WI38 (cell line): ENCODE data around the gene GART.

Source experiments
- H3K4me3 ChIP-seq: 2 replicates; pipeline ENCODE4 v1.5.1; 2011; ENCODE audit warnings: low read depth, mild to moderate bottlenecking, control low read depth, low read length
- CTCF ChIP-seq: IDR thresholded peaks from 2 replicates; pipeline ENCODE4 v1.5.1; 2012; ENCODE audit warnings: low read depth, mild to moderate bottlenecking, control low read depth, low read length

The GART gene

GRCh38 chr21:33461538-33462250 lies 80.2 kb downstream of the GART start:
- no peak for TF ChIP-seq CTCF
- H3K4me3 ChIP-seq, result no peak overlapping the region

- no peak for TF ChIP-seq CTCF
- no peak overlapping the region for H3K4me3 ChIP-seq
These were observed 83.1 kb downstream of the GART start for GRCh38 chr21:33458861-33459260.

- H3K4me3 ChIP-seq, result no peak overlapping the region
- TF ChIP-seq CTCF, result no peak
These were observed 86.1 kb downstream of the GART start for GRCh38 chr21:33455686-33456446.
